Measurements from ENCODE around the gene COPG1. TPM values are rescaled to one million over a fixed set of nuclear protein-coding genes. Genes with fewer than 3 reads are reported as not detected.

COPG1 gene
- total and polyA plus RNA-seq, 2 donors (not counting 1 experiment from before 2014, with no cell fraction given) = 48.9 to 85.9 TPM

GRCh38 chr3:129288446-129288845 is 39.0 kb downstream of the COPG1 start:
- Histone ChIP-seq H3K36me3 (replicated peaks in 1 of 2; ENCODE audit: control extremely low read depth in 1 of 2, control insufficient read depth in 1 of 2, extremely low read depth in 1 of 2, insufficient read depth in 2 of 2, low read length in 1 of 2) (peaks cover 12 to 44% of the 10 kb centered on the region in 2 experiments), H3K4me1 (ENCODE audit: control insufficient read depth in 2 of 2, insufficient read depth in 2 of 2, low read length in 2 of 2) (peaks cover 5 to 8% of the 10 kb centered on the region in 2 donors), H2AFZ (ENCODE audit: insufficient read depth, low read depth, low read length, poor library complexity, severe bottlenecking) (no peak overlapping the region), H4K20me1 (ENCODE audit: control insufficient read depth, insufficient read depth, low read length, poor library complexity, severe bottlenecking) (peaks cover 69% of the 10 kb centered on the region), H3K9ac (ENCODE audit: low read length) (no peak overlapping the region), H3K27me3 (replicated peaks in 1 of 4; ENCODE audit: control extremely low read depth in 1 of 4, control insufficient read depth in 3 of 4, insufficient read depth in 4 of 4, low read length in 3 of 4) (peaks cover 0 to 7% (median 2%) of the 10 kb centered on the region in 4 experiments), H3K4me2 (replicated peaks; ENCODE audit: low read depth, low read length, poor library complexity, severe bottlenecking) (no peak overlapping the region), H3K79me2 (ENCODE audit: control insufficient read depth, insufficient read depth, low read length) (peaks cover 87% of the 10 kb centered on the region), H3K27ac (ENCODE audit: low read length in 2 of 2) (no peak overlapping the region), H3K4me3 (ENCODE audit: control extremely low read depth in 1 of 5, extremely low read depth in 1 of 5, insufficient read depth in 1 of 5, low read depth in 2 of 5, low read length in 4 of 5) (no peak overlapping the region), H3K9me3 (ENCODE audit: control extremely low read depth in 1 of 3, control insufficient read depth in 2 of 3, insufficient read depth in 1 of 3, low read length in 2 of 3) (no peaks in the 10 kb centered on the region)
- intact Hi-C loops (cut with micrococcal nuclease) = no loop called here
- WGBS (ENCODE audit: insufficient coverage) = no CpG with 5 or more reads among the region's 3 CpGs
- ChIA-PET POLR2A (no interaction called here), CTCF (interaction anchor here (1.4 to 2.4 kb wide), 2 partner anchors 14 to 28 kb away, joined by 3 to 7 read pairs; a partner anchor contains a TSS)
- TF ChIP-seq CTCF (IDR thresholded peaks at IDR 0.05) (no peak), EZH2 (IDR thresholded peaks at IDR 0.05; ENCODE audit: borderline replicate concordance, insufficient read depth, low read depth, low read length, poor library complexity, severe bottlenecking) (no peak)
- no peak for ATAC-seq (ENCODE audit: low read depth)
- H3K27me3 Mint-ChIP-seq = peaks cover 18% of the 10 kb centered on the region
- DNase-seq = no peak
- H3K9me3 Mint-ChIP-seq (ENCODE audit: insufficient read depth) = no peaks in the 10 kb centered on the region
- H3K27ac Mint-ChIP-seq = no peak overlapping the region
- H3K4me1 Mint-ChIP-seq = peaks cover 7% of the 10 kb centered on the region
- no peak overlapping the region for H3K4me3 Mint-ChIP-seq

GRCh38 chr3:129289201-129289921 is 40.0 kb downstream of the COPG1 start:
- no peaks in the 10 kb centered on the region for H3K4me1 ChIP-seq (ENCODE audit: control insufficient read depth in 2 of 2, insufficient read depth in 2 of 2, low read length in 2 of 2)
- H4K20me1 ChIP-seq (ENCODE audit: control insufficient read depth, insufficient read depth, low read length, poor library complexity, severe bottlenecking) = peaks cover 61% of the 10 kb centered on the region
- no peak overlapping the region for H2AFZ ChIP-seq (ENCODE audit: insufficient read depth, low read depth, low read length, poor library complexity, severe bottlenecking)
- no peak for ATAC-seq (ENCODE audit: low read depth)
- Mint-ChIP-seq H3K27ac (no peak overlapping the region), H3K4me1 (no peaks in the 10 kb centered on the region), H3K4me3 (no peak overlapping the region), H3K27me3 (peaks cover 15% of the 10 kb centered on the region), H3K9me3 (ENCODE audit: insufficient read depth) (no peaks in the 10 kb centered on the region)
- ChIA-PET CTCF (interaction anchor here (0.8 to 2.4 kb wide), 3 partner anchors 12 to 27 kb away, joined by 3 to 7 read pairs (median 3); a partner anchor contains a TSS), POLR2A (no interaction called here)
- H3K4me3 ChIP-seq (ENCODE audit: control extremely low read depth in 1 of 5, extremely low read depth in 1 of 5, insufficient read depth in 1 of 5, low read depth in 2 of 5, low read length in 4 of 5) = no peak overlapping the region
- H3K9me3 ChIP-seq (ENCODE audit: control extremely low read depth in 1 of 3, control insufficient read depth in 2 of 3, insufficient read depth in 1 of 3, low read length in 2 of 3) = no peaks in the 10 kb centered on the region
- 80% methylated on average over 1 of the region's 6 CpGs for WGBS (ENCODE audit: insufficient coverage)
- TF ChIP-seq EZH2 (IDR thresholded peaks at IDR 0.05; ENCODE audit: borderline replicate concordance, insufficient read depth, low read depth, low read length, poor library complexity, severe bottlenecking) = no peak
- TF ChIP-seq CTCF (IDR thresholded peaks at IDR 0.05) = no peak
- no peak overlapping the region for H3K9ac ChIP-seq (ENCODE audit: low read length)
- H3K36me3 ChIP-seq (replicated peaks in 1 of 2; ENCODE audit: control extremely low read depth in 1 of 2, control insufficient read depth in 1 of 2, extremely low read depth in 1 of 2, insufficient read depth in 2 of 2, low read length in 1 of 2) = peaks cover 12 to 42% of the 10 kb centered on the region in 2 experiments
- H3K27ac ChIP-seq (ENCODE audit: low read length in 2 of 2) = no peak overlapping the region
- H3K27me3 ChIP-seq (replicated peaks in 1 of 4; ENCODE audit: control extremely low read depth in 1 of 4, control insufficient read depth in 3 of 4, insufficient read depth in 4 of 4, low read length in 3 of 4) = peaks cover 0 to 7% (median 2%) of the 10 kb centered on the region in 4 experiments
- H3K4me2 ChIP-seq (replicated peaks; ENCODE audit: low read depth, low read length, poor library complexity, severe bottlenecking) = no peak overlapping the region
- intact Hi-C loops (cut with micrococcal nuclease) = no loop called here
- H3K79me2 ChIP-seq (ENCODE audit: control insufficient read depth, insufficient read depth, low read length) = peaks cover 81% of the 10 kb centered on the region
- no peak for DNase-seq
